ENCODE measurements around the gene KLC4. TPM values are rescaled to one million over a fixed set of nuclear protein-coding genes. Genes with fewer than 3 reads are reported as not detected.

Gene KLC4
- total and polyA plus RNA-seq, 9 of the 15 experiments (the other 6 are each of a cell fraction or from before 2014, with no cell fraction given), result 1.7 to 16.2 (median 7.7) TPM

GRCh38 chr6:43013843-43014433 is 45.5 kb upstream of the KLC4 start, which contains the start of the genes KLHDC3 and MEA1 (continued):
- TF ChIP-seq ZFP91 (CRISPR knock-in tag; IDR thresholded peaks at IDR 0.05) (no peak), DEAF1 (CRISPR knock-in tag; IDR thresholded peaks at IDR 0.05) (no peak), ARID2 (IDR thresholded peaks at IDR 0.05) (no peak), TCF15 (CRISPR knock-in tag; IDR thresholded peaks at IDR 0.05) (no peak), ZNF592 (IDR thresholded peaks at IDR 0.05) (no peak), TAF9B (IDR thresholded peaks at IDR 0.05; ENCODE audit: partially characterized antibody) (no peak), RCOR1 (IDR thresholded peaks at IDR 0.05; ENCODE audit: borderline replicate concordance in 1 of 2, low read depth in 2 of 2, low read length in 2 of 2) (0 out of 4 replicates have a peak, but pooled peaks of 1 of the 2 experiments have one; percentile 19), ZNF79 (CRISPR knock-in tag; IDR thresholded peaks at IDR 0.05; ENCODE audit: low read depth) (no peak), MCM3 (IDR thresholded peaks at IDR 0.05) (no peak), SIRT6 (IDR thresholded peaks at IDR 0.05; ENCODE audit: low read depth, low read length) (no peak), THRA (IDR thresholded peaks at IDR 0.05) (no peak), SMARCC2 (IDR thresholded peaks at IDR 0.05; ENCODE audit: low read depth) (no peak), HDAC3 (IDR thresholded peaks at IDR 0.05; ENCODE audit: borderline replicate concordance, partially characterized antibody) (no peak), ZBTB2 (IDR thresholded peaks at IDR 0.05) (0 out of 2 replicates have a peak, but pooled peaks have one; percentile 55), NR0B1 (IDR thresholded peaks at IDR 0.05; ENCODE audit: partially characterized antibody) (no peak)
